Upper lobe of left lung (tissue), 4 donors: ENCODE measurements around the gene RAB38.

Experiments
- EP300 ChIP-seq, 4 donors: sonication (generic); formaldehyde crosslinking; IDR thresholded peaks; one replicate each; pipeline ENCODE4 v1.5.1; 2017; ENCODE audit warnings: antibody characterized with exemption in 4 of 4, control low read depth in 2 of 4
- POLR2A ChIP-seq, 4 donors: fragments of 450-650 bp; IDR thresholded peaks; one replicate each; pipeline ENCODE4 v1.5.1; 2016 to 2017; ENCODE audit warnings: antibody characterized with exemption in 4 of 4, mild to moderate bottlenecking in 2 of 4

DNA sequence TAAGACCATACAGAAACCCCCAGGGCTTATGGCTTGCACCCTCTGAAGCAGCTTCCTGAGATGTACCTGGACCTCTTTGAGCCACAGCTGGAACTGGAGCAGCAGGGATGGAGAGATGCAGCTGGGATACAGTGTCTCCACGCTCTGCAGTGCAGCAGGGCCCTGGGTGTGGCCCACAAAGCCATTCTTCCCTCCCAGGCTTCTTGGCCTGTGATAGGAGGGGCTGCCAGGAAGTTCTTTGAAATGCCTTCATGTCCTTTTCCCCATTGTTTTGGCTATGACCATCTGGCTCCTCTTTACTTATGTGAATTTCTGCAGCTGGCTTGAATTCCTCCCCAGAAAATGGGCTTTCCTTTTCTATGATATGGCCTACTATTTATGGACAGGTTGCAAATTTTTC, 37.1 kb upstream of the RAB38 start:
- TF ChIP-seq EP300 (IDR thresholded peaks at IDR 0.05) (no peak), POLR2A (IDR thresholded peaks at IDR 0.05) (no peak)
